Astrocyte (in vitro differentiated cells and primary cell): ENCODE measurements around the gene RNASEH2C.

ENCODE experiments used
- EZH2 ChIP-seq: IDR thresholded peaks from 2 replicates; pipeline ENCODE4 v1.6.1; 2012; ENCODE audit warnings: mild to moderate bottlenecking, low read length, inconsistent platforms; ENCODE audit not compliant: insufficient read depth
- TF ChIP-seq, protein P1 (sequence below): IDR thresholded peaks from 2 replicates; pipeline ENCODE4 v1.5.1; 2011; ENCODE audit warnings: low read depth, mild to moderate bottlenecking, inconsistent platforms, low read length, moderate library complexity; ENCODE audit not compliant: insufficient read depth

DNA sequence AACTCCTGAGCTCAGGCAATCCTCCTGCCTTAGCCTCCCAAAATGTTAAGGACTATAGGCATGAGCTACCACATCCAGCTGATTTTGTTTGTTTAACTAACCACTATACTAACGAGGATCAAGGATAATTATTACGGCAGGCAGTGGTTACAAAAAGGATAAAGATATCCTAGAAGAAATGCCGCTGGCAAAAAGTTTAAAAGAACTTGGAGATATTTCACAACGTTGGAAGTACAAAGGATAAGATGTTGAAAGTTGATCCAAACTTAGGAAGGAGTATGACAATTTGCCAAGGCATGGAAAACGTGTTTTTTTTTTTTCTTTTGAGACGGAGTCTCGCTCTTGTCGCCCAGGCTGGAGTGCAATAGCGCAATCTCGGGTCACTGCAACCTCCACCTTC is 46.8 kb upstream of the RNASEH2C start:
- TF ChIP-seq, protein P1, sequence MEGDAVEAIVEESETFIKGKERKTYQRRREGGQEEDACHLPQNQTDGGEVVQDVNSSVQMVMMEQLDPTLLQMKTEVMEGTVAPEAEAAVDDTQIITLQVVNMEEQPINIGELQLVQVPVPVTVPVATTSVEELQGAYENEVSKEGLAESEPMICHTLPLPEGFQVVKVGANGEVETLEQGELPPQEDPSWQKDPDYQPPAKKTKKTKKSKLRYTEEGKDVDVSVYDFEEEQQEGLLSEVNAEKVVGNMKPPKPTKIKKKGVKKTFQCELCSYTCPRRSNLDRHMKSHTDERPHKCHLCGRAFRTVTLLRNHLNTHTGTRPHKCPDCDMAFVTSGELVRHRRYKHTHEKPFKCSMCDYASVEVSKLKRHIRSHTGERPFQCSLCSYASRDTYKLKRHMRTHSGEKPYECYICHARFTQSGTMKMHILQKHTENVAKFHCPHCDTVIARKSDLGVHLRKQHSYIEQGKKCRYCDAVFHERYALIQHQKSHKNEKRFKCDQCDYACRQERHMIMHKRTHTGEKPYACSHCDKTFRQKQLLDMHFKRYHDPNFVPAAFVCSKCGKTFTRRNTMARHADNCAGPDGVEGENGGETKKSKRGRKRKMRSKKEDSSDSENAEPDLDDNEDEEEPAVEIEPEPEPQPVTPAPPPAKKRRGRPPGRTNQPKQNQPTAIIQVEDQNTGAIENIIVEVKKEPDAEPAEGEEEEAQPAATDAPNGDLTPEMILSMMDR = no peak
- TF ChIP-seq EZH2 = no peak
